GM18511 (cell line): ENCODE data around the gene IGF1.
A peak's percentile ranks its signal among the peaks of the same experiment; 100 is the strongest.

ENCODE experiments used
- ATAC-seq: cut with Tn5 transposase; IDR thresholded peaks from one replicate; pipeline ENCODE4 v1.9.1; 2021; ENCODE audit warnings: mild to moderate bottlenecking, moderate library complexity; ENCODE audit not compliant: unreplicated experiment

Gene IGF1

DNA sequence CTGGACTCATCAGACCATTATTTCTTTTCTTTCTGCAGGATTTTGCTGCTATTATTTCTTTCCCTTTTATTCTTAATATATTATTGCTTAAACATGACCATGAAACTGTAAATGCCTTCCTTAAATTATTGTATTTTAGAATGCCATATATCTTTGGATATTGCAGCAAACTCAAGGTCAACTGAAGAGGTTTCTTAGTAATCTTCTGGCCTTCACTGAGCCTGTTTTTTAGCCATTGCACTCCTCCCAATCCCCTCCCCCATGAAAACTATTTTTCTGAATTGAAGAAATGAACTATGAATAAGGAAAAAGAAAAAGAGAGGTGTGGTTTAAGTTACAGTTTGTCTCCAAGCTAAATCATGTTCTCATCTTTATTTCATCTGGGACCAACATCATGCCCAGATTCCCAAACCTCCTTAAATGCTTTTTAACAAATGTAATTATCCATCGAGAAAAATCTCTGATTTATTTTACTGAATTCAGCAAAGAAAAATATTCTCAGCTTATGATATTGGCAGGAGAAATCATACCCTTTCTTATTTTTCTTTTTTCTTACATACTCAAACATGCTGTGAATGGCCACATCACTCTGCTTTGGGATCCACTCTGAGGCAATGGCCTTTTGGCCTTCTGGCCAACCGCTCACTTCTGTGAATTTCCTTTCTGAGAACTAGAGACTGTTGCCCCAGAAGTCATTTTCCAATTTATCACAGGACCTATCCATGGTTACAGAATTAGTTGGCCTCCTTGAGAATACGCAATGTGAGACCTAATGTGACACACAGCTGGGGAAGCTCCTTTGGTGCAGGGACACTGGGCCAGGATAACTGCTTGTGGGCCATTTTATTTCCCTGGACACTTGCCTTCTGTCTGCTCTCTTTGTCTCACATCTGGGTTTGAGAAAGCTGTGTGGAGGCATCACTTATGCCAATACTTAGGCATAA lies 50.9 kb downstream of the IGF1 start:
- no peak for ATAC-seq

- no peak for ATAC-seq
Observed at GRCh38 chr12:102427543-102427941, 52.8 kb downstream of the IGF1 start.

DNA sequence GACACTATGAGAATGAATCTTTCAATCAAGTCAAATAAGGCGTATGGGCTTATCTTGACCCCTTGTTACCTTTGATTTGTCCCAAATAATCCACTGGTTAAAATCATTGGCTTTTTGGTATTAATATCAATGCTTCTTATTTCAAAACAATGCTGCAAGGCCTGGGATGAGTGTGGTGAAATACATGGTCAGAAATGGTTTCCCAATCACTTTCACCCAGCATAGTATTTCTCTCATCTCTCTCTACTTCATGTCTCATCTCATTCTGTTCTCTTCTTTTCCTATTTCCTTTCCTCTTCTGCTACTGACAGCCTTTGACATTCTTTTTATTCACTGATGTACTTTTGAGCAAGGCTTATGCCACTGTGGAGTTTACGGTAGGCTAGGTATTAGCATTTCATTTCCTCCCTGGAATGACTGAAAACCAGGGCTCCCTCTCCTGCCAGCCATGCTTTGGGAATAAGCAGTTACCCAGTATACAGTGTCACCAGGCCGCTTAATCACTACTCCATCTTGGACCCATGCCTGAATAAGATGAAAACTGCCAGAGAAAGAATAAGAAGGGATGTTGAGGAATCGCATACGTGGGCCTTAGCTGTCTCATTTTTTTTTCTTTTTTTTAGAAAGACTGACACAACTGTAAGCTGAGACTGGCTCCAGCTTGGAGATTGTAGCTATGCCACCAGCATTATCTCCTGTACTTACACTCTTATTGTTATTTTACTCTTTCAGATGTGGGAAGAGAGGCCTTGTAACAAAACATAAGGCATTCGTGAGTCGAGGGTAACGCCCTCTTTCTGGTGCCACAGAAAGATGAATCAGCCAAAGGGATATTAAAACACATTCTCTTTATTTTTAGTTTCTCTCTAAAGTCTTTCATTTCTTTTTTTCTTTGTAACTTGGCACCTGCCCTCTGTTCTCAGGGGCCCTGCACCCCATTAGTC lies 53.5 kb downstream of the IGF1 start:
- ATAC-seq = no peak

DNA sequence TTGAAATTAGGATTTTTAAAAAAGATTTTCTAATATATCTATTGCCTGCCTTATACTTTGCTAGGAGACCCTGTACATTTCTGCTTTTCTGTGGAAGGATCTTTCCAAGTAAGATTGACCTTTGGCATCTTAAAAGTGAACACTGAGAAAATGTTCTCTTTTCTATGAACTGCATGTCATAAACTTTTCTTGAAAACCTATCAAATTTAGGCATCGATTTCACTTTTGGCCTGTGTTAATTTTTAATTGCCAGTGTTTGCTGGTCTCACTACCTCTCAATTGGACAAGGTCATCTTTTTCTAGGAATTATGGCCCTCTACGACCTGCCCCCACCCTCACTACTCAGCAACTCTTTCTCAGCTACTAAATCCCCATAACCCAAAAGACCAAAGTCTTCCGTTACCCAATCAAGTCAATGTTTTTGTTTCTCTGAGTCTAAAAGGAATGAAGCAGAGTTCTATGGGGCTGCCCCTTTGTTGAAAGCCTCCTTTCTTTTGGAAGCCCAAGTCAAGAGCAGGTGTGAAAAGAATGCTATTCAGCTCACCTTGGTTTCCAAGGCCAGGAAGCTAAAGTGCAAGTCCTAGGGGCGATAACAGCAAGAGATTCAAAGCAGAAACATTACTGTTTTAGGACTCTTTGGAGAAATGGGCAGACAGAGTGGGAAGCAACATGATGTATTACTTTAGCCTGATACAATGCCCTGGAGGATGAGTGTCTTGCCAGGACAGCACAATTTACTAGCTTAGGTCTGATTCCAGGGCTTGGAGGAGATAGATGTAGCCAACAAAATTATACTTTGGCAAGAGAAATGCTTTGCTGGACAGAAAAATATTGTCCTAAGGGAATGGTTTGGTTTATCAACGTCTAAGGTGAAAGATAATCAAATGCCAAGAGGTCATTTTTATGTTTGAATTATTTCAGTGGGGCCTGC lies 55.0 kb downstream of the IGF1 start:
- no peak for ATAC-seq

DNA sequence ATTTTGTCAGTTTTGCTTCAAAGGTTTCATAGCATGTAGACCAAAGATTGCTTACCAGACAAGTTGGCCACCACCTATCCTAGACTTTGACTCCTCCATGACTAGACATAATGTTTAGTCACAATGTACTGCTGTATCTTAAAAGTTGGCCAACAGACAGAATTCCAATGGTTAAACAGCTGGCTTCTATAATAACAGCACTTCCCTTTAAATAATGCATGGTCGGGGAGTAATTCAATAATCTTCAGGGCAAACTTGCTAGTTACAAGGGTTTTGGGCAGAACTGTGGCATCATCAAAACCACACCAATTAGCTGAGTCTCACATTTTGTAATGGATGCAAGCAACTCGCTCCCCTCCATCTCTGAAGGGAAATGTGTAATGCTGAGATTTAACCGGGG lies 56.9 kb downstream of the IGF1 start:
- no peak for ATAC-seq

DNA sequence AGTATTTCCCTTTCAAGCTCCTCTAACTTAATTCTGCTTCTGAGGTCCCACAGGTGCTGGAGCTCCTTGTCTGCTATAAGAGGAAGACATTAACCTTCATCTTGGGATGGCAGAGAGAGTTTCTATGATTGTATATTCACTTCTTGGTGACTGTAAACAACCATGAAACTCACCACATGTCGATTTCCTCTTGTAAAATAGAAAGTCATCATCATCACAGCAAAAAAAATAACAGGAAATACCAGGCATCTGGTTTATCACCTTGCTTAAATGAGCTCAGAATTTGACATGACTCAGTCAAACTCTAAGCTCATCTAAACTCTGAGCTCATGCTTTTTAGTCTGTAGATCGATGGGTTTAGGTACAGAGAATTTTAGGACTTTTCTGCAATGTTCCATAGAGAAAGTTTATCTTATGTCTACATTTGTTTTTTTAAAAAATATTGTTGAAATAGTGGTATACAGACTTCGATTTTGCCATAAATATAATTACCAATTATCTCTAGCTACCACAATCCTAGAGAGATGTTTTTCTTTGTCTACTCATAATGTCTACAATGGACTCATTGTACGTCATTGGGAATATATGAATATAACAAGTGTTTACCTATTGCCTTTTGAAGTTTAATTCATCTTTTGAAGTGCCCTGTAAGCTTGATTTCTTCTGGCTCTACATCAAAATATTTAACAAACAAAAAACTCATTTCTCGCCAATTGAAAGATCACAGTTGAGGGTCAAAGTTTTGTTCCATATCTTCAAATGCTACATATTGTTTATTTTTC lies 58.4 kb downstream of the IGF1 start:
- ATAC-seq = no peak

- ATAC-seq = no peak
Observed at GRCh38 chr12:102419094-102419764, 61.1 kb downstream of the IGF1 start.

- no peak for ATAC-seq
Observed at GRCh38 chr12:102417055-102417454, 63.3 kb downstream of the IGF1 start.

- ATAC-seq = no peak
Observed at GRCh38 chr12:102415515-102415914, 64.8 kb downstream of the IGF1 start.

DNA sequence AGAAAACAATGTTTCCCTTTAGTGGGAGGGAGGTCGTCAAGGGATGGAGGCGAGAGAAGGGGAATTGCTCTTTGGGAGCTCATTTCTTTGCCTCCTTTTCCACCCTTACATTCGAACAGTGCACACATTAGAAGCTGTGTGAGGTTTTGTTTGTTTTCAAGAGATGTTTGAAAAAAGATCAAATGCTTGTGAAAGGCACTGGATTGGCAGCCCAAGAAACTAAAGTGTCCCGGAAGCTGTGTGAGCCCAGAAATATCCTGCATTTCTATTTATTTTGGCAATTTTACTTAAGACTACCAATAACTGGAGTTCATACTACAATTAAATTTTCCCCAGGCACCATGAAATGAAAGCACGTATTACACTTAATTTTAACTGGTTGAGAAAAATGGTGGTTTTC lies 67.0 kb downstream of the IGF1 start:
- no peak for ATAC-seq

- ATAC-seq = no peak
Observed at GRCh38 chr12:102410511-102410910, 69.9 kb downstream of the IGF1 start.

GRCh38 chr12:102408487-102409297 lies 71.7 kb downstream of the IGF1 start:
- ATAC-seq = no peak

GRCh38 chr12:102407776-102408486 lies 72.4 kb downstream of the IGF1 start:
- no peak for ATAC-seq

- peak; percentile 86 for ATAC-seq
Observed at GRCh38 chr12:102406033-102406584, 74.3 kb downstream of the IGF1 start.

GRCh38 chr12:102401087-102401486 lies 79.3 kb downstream of the IGF1 start:
- ATAC-seq = no peak

GRCh38 chr12:102399653-102400052 lies 80.7 kb downstream of the IGF1 start:
- no peak for ATAC-seq

DNA sequence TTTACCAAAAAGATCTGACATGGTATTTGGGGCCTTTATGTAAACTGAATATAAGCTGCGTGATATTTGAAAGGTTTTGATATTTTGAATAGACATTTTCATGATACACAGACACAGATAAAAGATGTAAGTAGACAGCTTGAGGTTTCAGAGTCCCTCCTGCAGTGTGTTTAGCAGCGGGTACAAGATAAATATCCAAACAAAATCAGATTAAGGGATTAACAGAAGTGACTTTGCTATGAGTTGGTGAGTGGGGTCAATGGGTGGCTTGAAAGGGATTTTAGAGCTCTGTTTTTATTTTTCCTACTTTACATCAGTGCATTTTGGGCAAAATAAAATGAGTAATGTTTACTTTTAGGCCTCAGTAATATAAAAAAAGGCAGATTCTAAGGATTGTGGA lies 84.1 kb downstream of the IGF1 start:
- no peak for ATAC-seq
